GM12878 (cell line): ENCODE measurements around the gene GATA2. TPM values are rescaled to one million over a fixed set of nuclear protein-coding genes. Genes with fewer than 3 reads are reported as not detected.

Experiments
- ATAC-seq: fragments of 200-7000 bp; cut with Tn5 transposase; 3 replicates; pipeline ENCODE4 v1.9.1; 2020; ENCODE audit warnings: mild to moderate bottlenecking, moderate library complexity
- BruUV-seq: library from RNA; stranded (reverse); fragments of 400-500 nt; replicated peaks from 2 replicates; lab custom pipeline; 2021; lab: Mats Ljungman, UMichigan
- CTCF ChIA-PET: fragments of 300-600 bp; sonication (Branson Sonifier 250); formaldehyde crosslinking; extraction: SDS; loops from one replicate; lab custom pipeline; 2021; ENCODE audit warnings: inconsistent platforms; lab: Yijun Ruan, JAX
- POLR2A ChIA-PET: fragments of 350-600 bp; formaldehyde crosslinking; extraction: SDS; loops from one replicate; lab custom pipeline; 2021; ENCODE audit warnings: inconsistent platforms; lab: Charles Lee
- RAD21 ChIA-PET: fragments of 300-600 bp; sonication (Branson Sonifier 250); formaldehyde crosslinking; loops from one replicate; lab custom pipeline; 2023; ENCODE audit warnings: antibody characterized with exemption; ENCODE audit not compliant: unreplicated experiment; lab: Charles Lee
- SMC1A ChIA-PET: fragments of 300-600 bp; sonication (Branson Sonifier 250); formaldehyde crosslinking; loops from one replicate; lab custom pipeline; 2023; ENCODE audit not compliant: unreplicated experiment, uncharacterized antibody; lab: Charles Lee
- DNase-seq: peaks from one replicate; pipeline ENCODE4 v3.0.0-alpha.2; 2011; ENCODE audit warnings: low read depth, low spot score
- FAIRE-seq: peaks from 3 replicates; lab custom pipeline; 2011; peaks lifted over from hg19 to GRCh38; lab: Jason Lieb, UNC
- H2AFZ ChIP-seq: 2 replicates; pipeline ENCODE4 v1.6.0; 2011; ENCODE audit warnings: low read depth, low read length, control low read depth; ENCODE audit not compliant: control insufficient read depth
- H3K27ac ChIP-seq: 2 replicates; pipeline ENCODE4 v1.5.1; 2011; ENCODE audit warnings: control low read depth; ENCODE audit not compliant: control insufficient read depth, insufficient read depth
- H3K27me3 ChIP-seq, 2 experiments: replicated peaks in 1 of 2; 2 replicates each; pipeline versions ENCODE4 v1.6.0 to v1.6.1; 2011; ENCODE audit warnings: low read length in 1 of 2; ENCODE audit not compliant: control insufficient read depth in 2 of 2, insufficient read depth in 2 of 2
- H3K36me3 ChIP-seq, 2 experiments: 2 replicates each; pipeline ENCODE4 v1.5.1; 2011; ENCODE audit warnings: low read length in 1 of 2; ENCODE audit not compliant: control insufficient read depth in 2 of 2, insufficient read depth in 2 of 2
- H3K4me1 ChIP-seq: 2 replicates; pipeline ENCODE4 v1.6.1; 2011; ENCODE audit warnings: mild to moderate bottlenecking, low read length, moderate library complexity, mixed read lengths; ENCODE audit not compliant: control insufficient read depth, insufficient read depth
- H3K4me2 ChIP-seq: 2 replicates; pipeline ENCODE4 v1.6.0; 2011; ENCODE audit warnings: control low read depth; ENCODE audit not compliant: control insufficient read depth, insufficient read depth
- H3K4me3 ChIP-seq: fragments of 200-600 bp; sonication (generic); 2 replicates; pipeline ENCODE4 v1.5.1; 2016
- H3K79me2 ChIP-seq: 2 replicates; pipeline ENCODE4 v1.6.0; 2011; ENCODE audit warnings: low read length; ENCODE audit not compliant: control insufficient read depth, insufficient read depth
- H3K9ac ChIP-seq: 2 replicates; pipeline ENCODE4 v1.8.0; 2011; ENCODE audit warnings: low read length, control low read depth, mixed read lengths; ENCODE audit not compliant: control insufficient read depth, insufficient read depth
- H3K9me3 ChIP-seq: replicated peaks from 3 replicates; pipeline ENCODE4 v1.5.1; 2011; ENCODE audit warnings: mild to moderate bottlenecking, low read length; ENCODE audit not compliant: control insufficient read depth, insufficient read depth
- H4K20me1 ChIP-seq: 2 replicates; pipeline ENCODE4 v1.6.0; 2011; ENCODE audit not compliant: control insufficient read depth, insufficient read depth
- FOXM1 ChIP-seq: IDR thresholded peaks from 2 replicates; pipeline ENCODE4 v1.6.1; 2012; ENCODE audit warnings: low read depth, mild to moderate bottlenecking, inconsistent platforms, low read length, moderate library complexity
- HDAC6 ChIP-seq: fragments of 200-600 bp; sonication (generic); IDR thresholded peaks from one replicate; pipeline ENCODE4 v1.8.0; 2017; ENCODE audit warnings: antibody characterized with exemption; ENCODE audit not compliant: unreplicated experiment
- MEF2B ChIP-seq: fragments of 450-650 bp; IDR thresholded peaks from 2 replicates; pipeline ENCODE4 v1.6.1; 2018; ENCODE audit warnings: mild to moderate bottlenecking, moderate library complexity; ENCODE audit not compliant: partially characterized antibody, poor library complexity, severe bottlenecking
- WRNIP1 ChIP-seq: IDR thresholded peaks from 2 replicates; pipeline ENCODE4 v1.6.1; 2011; ENCODE audit warnings: low read depth, low read length, improper control_type of control experiment, borderline replicate concordance
- WGBS: methylation state at CpG from one replicate; pipeline ENCODE4 v1.1.6; 2016; ENCODE audit warnings: low lambda C conversion rate; ENCODE audit not compliant: insufficient replicate concordance, insufficient coverage; ENCODE audit errors: missing lambda C conversion rate; 5-methylcytosine and 5-hydroxymethylcytosine counted together
- in situ Hi-C: fragments of 300-500 bp; cut with MboI; formaldehyde crosslinking; loops from 9 replicates; pipeline ENCODE4 v1.14.3; 2018; ENCODE audit warnings: mixed read lengths
- intact Hi-C: fragments of 100-400 bp; cut with micrococcal nuclease; formaldehyde crosslinking; loops from one replicate; pipeline ENCODE4 v1.14.2; 2022; ENCODE audit not compliant: unreplicated experiment
- polyA plus RNA-seq, 11 experiments: library from polyadenylated mRNA; depleted of rRNA in 4 of 11; unstranded in 6 of 11; stranded (reverse) in 5 of 11; fragments of >200 nt; fragmentation: Nextera tagmentation in 4 of 11; fragmentation: Illumina TruSeq in 1 of 11; extraction: Ambion mirVana in 4 of 11; extraction: Trizol in 1 of 11; gene quantifications; 1 replicate in 1 of 11; 2 replicates in 10 of 11; pipeline versions ENCODE4 v1.2.1 to v1.2.3, GENCODE V29; 2011 to 2016; ENCODE audit warnings: inconsistent platforms in 2 of 11, missing spikeins in 2 of 11, low read depth in 1 of 11
- total RNA-seq, 4 experiments: library from RNA; depleted of rRNA in 3 of 4; stranded (reverse); fragments of >200 nt in 3 of 4; fragmentation: Illumina TruSeq in 1 of 4; extraction: Trizol in 1 of 4; gene quantifications; 2 replicates each; pipeline versions ENCODE4 v1.2.1 to v1.2.3, GENCODE V29; 2013 to 2021
- TF ChIP-seq, protein P1 (sequence below): fragments of 450-650 bp; IDR thresholded peaks from 2 replicates; pipeline ENCODE4 v1.6.1; 2016; ENCODE audit warnings: mild to moderate bottlenecking, moderate library complexity, borderline replicate concordance

Gene GATA2
- total and polyA plus RNA-seq, 10 of the 15 experiments (the other 5 are each of a cell fraction or from before 2014, with no cell fraction given) = 0.56 TPM; not detected in 9

DNA sequence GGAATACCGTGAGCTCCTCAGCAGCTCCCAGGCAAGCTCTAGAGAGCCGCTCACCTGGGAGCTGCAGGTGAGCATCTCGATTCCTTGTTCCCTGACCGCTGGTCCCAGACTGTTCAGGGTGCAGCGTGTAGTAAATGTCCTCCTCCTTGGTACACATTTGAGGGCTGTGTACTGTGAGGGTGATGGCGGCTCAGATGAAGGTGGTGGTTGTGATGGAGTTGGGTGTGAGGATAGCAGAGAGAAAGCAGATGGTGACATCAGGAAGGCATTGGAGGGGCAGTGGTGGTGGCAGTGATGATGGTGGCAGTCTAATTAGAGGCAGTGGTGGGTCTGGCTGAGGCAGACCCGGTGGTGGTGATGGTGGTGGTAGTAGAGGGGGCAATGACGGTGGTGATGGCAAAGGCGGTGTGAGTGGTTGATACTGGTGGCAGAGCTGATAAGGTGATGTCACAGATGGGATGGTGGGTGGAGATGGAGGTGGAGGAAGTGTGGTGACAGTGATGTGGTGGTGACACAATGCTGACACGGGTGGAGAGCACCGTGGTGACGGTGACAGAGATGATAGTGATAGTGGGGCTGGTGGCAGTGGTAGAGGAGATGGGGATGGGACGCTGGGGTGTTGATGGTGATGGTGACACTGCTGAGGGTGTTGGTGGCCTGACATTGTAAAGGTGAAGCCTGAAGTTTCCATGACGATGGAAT is 26.0 kb downstream of the GATA2 start, which contains the start of gene DNAJB8:
TSS of gene DNAJB8 (minus strand) at position 51 of the 702 bp plus-strand sequence. CDS start 3,645 bp downstream, outside the sequence.
- ChIA-PET POLR2A (no interaction called here), CTCF (no interaction called here), SMC1A (no interaction called here), RAD21 (no interaction called here)
- no peaks in the 10 kb centered on the region for H3K36me3 ChIP-seq
- no peaks in the 10 kb centered on the region for H4K20me1 ChIP-seq
- intact Hi-C loops (no loop called here), in situ Hi-C loops (no loop called here)
- FAIRE-seq (no peak), DNase-seq (no peak), ATAC-seq (no peak)
- no peak within 1 kb of the TSS for H2AFZ ChIP-seq
- H3K4me3 ChIP-seq = no peak within 1 kb of the TSS
- H3K27ac ChIP-seq = no peak within 1 kb of the TSS
- peaks cover 0 to 3% of the 10 kb centered on the region in 2 experiments; a peak in 3 of 4 replicates for H3K27me3 ChIP-seq
- TF ChIP-seq MEF2B (no peak), WRNIP1 (no peak), FOXM1 (no peak), HDAC6 (no peak)
- TF ChIP-seq, protein P1, sequence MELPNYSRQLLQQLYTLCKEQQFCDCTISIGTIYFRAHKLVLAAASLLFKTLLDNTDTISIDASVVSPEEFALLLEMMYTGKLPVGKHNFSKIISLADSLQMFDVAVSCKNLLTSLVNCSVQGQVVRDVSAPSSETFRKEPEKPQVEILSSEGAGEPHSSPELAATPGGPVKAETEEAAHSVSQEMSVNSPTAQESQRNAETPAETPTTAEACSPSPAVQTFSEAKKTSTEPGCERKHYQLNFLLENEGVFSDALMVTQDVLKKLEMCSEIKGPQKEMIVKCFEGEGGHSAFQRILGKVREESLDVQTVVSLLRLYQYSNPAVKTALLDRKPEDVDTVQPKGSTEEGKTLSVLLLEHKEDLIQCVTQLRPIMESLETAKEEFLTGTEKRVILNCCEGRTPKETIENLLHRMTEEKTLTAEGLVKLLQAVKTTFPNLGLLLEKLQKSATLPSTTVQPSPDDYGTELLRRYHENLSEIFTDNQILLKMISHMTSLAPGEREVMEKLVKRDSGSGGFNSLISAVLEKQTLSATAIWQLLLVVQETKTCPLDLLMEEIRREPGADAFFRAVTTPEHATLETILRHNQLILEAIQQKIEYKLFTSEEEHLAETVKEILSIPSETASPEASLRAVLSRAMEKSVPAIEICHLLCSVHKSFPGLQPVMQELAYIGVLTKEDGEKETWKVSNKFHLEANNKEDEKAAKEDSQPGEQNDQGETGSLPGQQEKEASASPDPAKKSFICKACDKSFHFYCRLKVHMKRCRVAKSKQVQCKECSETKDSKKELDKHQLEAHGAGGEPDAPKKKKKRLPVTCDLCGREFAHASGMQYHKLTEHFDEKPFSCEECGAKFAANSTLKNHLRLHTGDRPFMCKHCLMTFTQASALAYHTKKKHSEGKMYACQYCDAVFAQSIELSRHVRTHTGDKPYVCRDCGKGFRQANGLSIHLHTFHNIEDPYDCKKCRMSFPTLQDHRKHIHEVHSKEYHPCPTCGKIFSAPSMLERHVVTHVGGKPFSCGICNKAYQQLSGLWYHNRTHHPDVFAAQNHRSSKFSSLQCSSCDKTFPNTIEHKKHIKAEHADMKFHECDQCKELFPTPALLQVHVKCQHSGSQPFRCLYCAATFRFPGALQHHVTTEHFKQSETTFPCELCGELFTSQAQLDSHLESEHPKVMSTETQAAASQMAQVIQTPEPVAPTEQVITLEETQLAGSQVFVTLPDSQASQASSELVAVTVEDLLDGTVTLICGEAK = no peak
- H3K4me1 ChIP-seq = no peaks in the 10 kb centered on the region; the same call in 1 of the 2 replicates
- no peaks in the 10 kb centered on the region for H3K9me3 ChIP-seq
- H3K79me2 ChIP-seq = no peaks in the 10 kb centered on the region
- BruUV-seq = no TSS peak
- no peak within 1 kb of the TSS for H3K4me2 ChIP-seq
- H3K9ac ChIP-seq = no peak within 1 kb of the TSS
- WGBS = 16% methylated on average over 14 of the region's 14 CpGs
